ENCODE measurements around the gene ADAMTS1. TPM values are rescaled to one million over a fixed set of nuclear protein-coding genes. Genes with fewer than 3 reads are reported as not detected.

Gene ADAMTS1
- total RNA-seq, 2 experiments from 2014 or later = 0.89 to 2.0 TPM

GRCh38 chr21:26814386-26814785 is 30.8 kb downstream of the ADAMTS1 start:
- H3K4me1 Mint-ChIP-seq = no peaks in the 10 kb centered on the region
- DNase-seq (no peak), ATAC-seq (no peak)
- H3K4me3 Mint-ChIP-seq = no peak overlapping the region
- H3K36me3 Mint-ChIP-seq = no peaks in the 10 kb centered on the region
- H3K27me3 Mint-ChIP-seq = no peaks in the 10 kb centered on the region
- no peak overlapping the region for H3K27ac Mint-ChIP-seq
- H3K9me3 Mint-ChIP-seq (ENCODE audit: low read depth) = no peaks in the 10 kb centered on the region
- CTCF ChIA-PET = no interaction called here

GRCh38 chr21:26813426-26813998 is 31.7 kb downstream of the ADAMTS1 start:
- no peaks in the 10 kb centered on the region for H3K9me3 Mint-ChIP-seq (ENCODE audit: low read depth)
- CTCF ChIA-PET = no interaction called here
- DNase-seq = no peak
- no peaks in the 10 kb centered on the region for H3K27me3 Mint-ChIP-seq
- H3K4me3 Mint-ChIP-seq = no peak overlapping the region
- H3K36me3 Mint-ChIP-seq = no peaks in the 10 kb centered on the region
- H3K27ac Mint-ChIP-seq = no peak overlapping the region
- ATAC-seq = no peak
- H3K4me1 Mint-ChIP-seq = no peaks in the 10 kb centered on the region

GRCh38 chr21:26812173-26812572 is 33.0 kb downstream of the ADAMTS1 start:
- CTCF ChIA-PET = no interaction called here
- H3K36me3 Mint-ChIP-seq = no peaks in the 10 kb centered on the region
- H3K27ac Mint-ChIP-seq = no peak overlapping the region
- no peaks in the 10 kb centered on the region for H3K9me3 Mint-ChIP-seq (ENCODE audit: low read depth)
- no peaks in the 10 kb centered on the region for H3K4me1 Mint-ChIP-seq
- no peaks in the 10 kb centered on the region for H3K27me3 Mint-ChIP-seq
- H3K4me3 Mint-ChIP-seq = no peak overlapping the region
- no peak for DNase-seq
- ATAC-seq = no peak

GRCh38 chr21:26811482-26811881 is 33.7 kb downstream of the ADAMTS1 start:
- no peak overlapping the region for H3K4me3 Mint-ChIP-seq
- CTCF ChIA-PET = no interaction called here
- DNase-seq (no peak), ATAC-seq (no peak)
- H3K27ac Mint-ChIP-seq = no peak overlapping the region
- no peaks in the 10 kb centered on the region for H3K9me3 Mint-ChIP-seq (ENCODE audit: low read depth)
- no peaks in the 10 kb centered on the region for H3K4me1 Mint-ChIP-seq
- H3K27me3 Mint-ChIP-seq = no peaks in the 10 kb centered on the region
- no peaks in the 10 kb centered on the region for H3K36me3 Mint-ChIP-seq

GRCh38 chr21:26810676-26811415 is 34.4 kb downstream of the ADAMTS1 start:
- H3K36me3 Mint-ChIP-seq = no peaks in the 10 kb centered on the region
- DNase-seq (no peak), ATAC-seq (no peak)
- H3K4me3 Mint-ChIP-seq = no peak overlapping the region
- H3K4me1 Mint-ChIP-seq = no peaks in the 10 kb centered on the region
- CTCF ChIA-PET = no interaction called here
- H3K27me3 Mint-ChIP-seq = no peaks in the 10 kb centered on the region
- H3K27ac Mint-ChIP-seq = no peak overlapping the region
- H3K9me3 Mint-ChIP-seq (ENCODE audit: low read depth) = no peaks in the 10 kb centered on the region

GRCh38 chr21:26810266-26810665 is 34.9 kb downstream of the ADAMTS1 start:
- no peak for DNase-seq
- no peak for ATAC-seq
- H3K36me3 Mint-ChIP-seq = no peaks in the 10 kb centered on the region
- H3K4me1 Mint-ChIP-seq = no peaks in the 10 kb centered on the region
- no peak overlapping the region for H3K4me3 Mint-ChIP-seq
- CTCF ChIA-PET = no interaction called here
- H3K27ac Mint-ChIP-seq = no peak overlapping the region
- H3K9me3 Mint-ChIP-seq (ENCODE audit: low read depth) = no peaks in the 10 kb centered on the region
- H3K27me3 Mint-ChIP-seq = no peaks in the 10 kb centered on the region

- no peak overlapping the region for H3K27ac Mint-ChIP-seq
- H3K27me3 Mint-ChIP-seq = no peaks in the 10 kb centered on the region
- no peak for ATAC-seq
- no peak overlapping the region for H3K4me3 Mint-ChIP-seq
- H3K4me1 Mint-ChIP-seq = no peaks in the 10 kb centered on the region
- H3K36me3 Mint-ChIP-seq = no peaks in the 10 kb centered on the region
- DNase-seq = no peak
- CTCF ChIA-PET = no interaction called here
- no peaks in the 10 kb centered on the region for H3K9me3 Mint-ChIP-seq (ENCODE audit: low read depth)
Measured at GRCh38 chr21:26809745-26810144, 35.5 kb downstream of the ADAMTS1 start.

GRCh38 chr21:26806801-26807295 is 38.4 kb downstream of the ADAMTS1 start:
- H3K4me1 Mint-ChIP-seq = no peaks in the 10 kb centered on the region
- H3K27ac Mint-ChIP-seq = no peak overlapping the region
- CTCF ChIA-PET = interaction anchor here (1.0 kb wide), 1 partner anchor 10 kb away, joined by 3 read pairs; no protein-coding TSS in a partner anchor
- no peaks in the 10 kb centered on the region for H3K36me3 Mint-ChIP-seq
- no peaks in the 10 kb centered on the region for H3K9me3 Mint-ChIP-seq (ENCODE audit: low read depth)
- DNase-seq (no peak), ATAC-seq (no peak)
- no peak overlapping the region for H3K4me3 Mint-ChIP-seq
- H3K27me3 Mint-ChIP-seq = no peaks in the 10 kb centered on the region

- Mint-ChIP-seq H3K4me3 (no peak overlapping the region), H3K4me1 (no peaks in the 10 kb centered on the region)
Measured at GRCh38 chr21:26804895-26805609, 40.2 kb downstream of the ADAMTS1 start.

GRCh38 chr21:26801498-26801897 is 43.7 kb downstream of the ADAMTS1 start:
- Mint-ChIP-seq H3K4me1 (no peaks in the 10 kb centered on the region), H3K36me3 (no peaks in the 10 kb centered on the region), H3K27me3 (no peaks in the 10 kb centered on the region), H3K9me3 (ENCODE audit: low read depth) (no peaks in the 10 kb centered on the region), H3K4me3 (no peak overlapping the region), H3K27ac (no peak overlapping the region)
- DNase-seq = no peak
- CTCF ChIA-PET = no interaction called here
- no peak for ATAC-seq

More at GRCh38 chr21:26804895-26805609, 40.2 kb downstream of the ADAMTS1 start:
- Mint-ChIP-seq H3K27me3 (no peaks in the 10 kb centered on the region), H3K9me3 (ENCODE audit: low read depth) (no peaks in the 10 kb centered on the region), H3K36me3 (no peaks in the 10 kb centered on the region), H3K27ac (no peak overlapping the region)
- ATAC-seq = no peak
- CTCF ChIA-PET = interaction anchor here (1.4 kb wide), 1 partner anchor 10 kb away, joined by 3 read pairs; no protein-coding TSS in a partner anchor
- no peak for DNase-seq

GRCh38 chr21:26800970-26801431 is 44.2 kb downstream of the ADAMTS1 start:
- ATAC-seq (no peak), DNase-seq (no peak)
- Mint-ChIP-seq H3K27ac (no peak overlapping the region), H3K27me3 (no peaks in the 10 kb centered on the region), H3K4me1 (no peaks in the 10 kb centered on the region), H3K4me3 (no peak overlapping the region), H3K36me3 (no peaks in the 10 kb centered on the region), H3K9me3 (ENCODE audit: low read depth) (no peaks in the 10 kb centered on the region)
- CTCF ChIA-PET = no interaction called here

GRCh38 chr21:26800455-26800854 is 44.8 kb downstream of the ADAMTS1 start:
- no peaks in the 10 kb centered on the region for H3K4me1 Mint-ChIP-seq
- H3K27ac Mint-ChIP-seq = no peak overlapping the region
- ATAC-seq (no peak), DNase-seq (no peak)
- H3K27me3 Mint-ChIP-seq = no peaks in the 10 kb centered on the region
- CTCF ChIA-PET = no interaction called here
- no peaks in the 10 kb centered on the region for H3K36me3 Mint-ChIP-seq
- no peaks in the 10 kb centered on the region for H3K9me3 Mint-ChIP-seq (ENCODE audit: low read depth)
- no peak overlapping the region for H3K4me3 Mint-ChIP-seq

GRCh38 chr21:26800001-26800400 is 45.2 kb downstream of the ADAMTS1 start:
- H3K36me3 Mint-ChIP-seq = no peaks in the 10 kb centered on the region
- no peaks in the 10 kb centered on the region for H3K9me3 Mint-ChIP-seq (ENCODE audit: low read depth)
- no peak overlapping the region for H3K4me3 Mint-ChIP-seq
- DNase-seq (no peak), ATAC-seq (no peak)
- no peaks in the 10 kb centered on the region for H3K4me1 Mint-ChIP-seq
- H3K27me3 Mint-ChIP-seq = no peaks in the 10 kb centered on the region
- H3K27ac Mint-ChIP-seq = no peak overlapping the region
- CTCF ChIA-PET = no interaction called here

Data from activated CD8-positive, alpha-beta memory T cell treated with anti-CD3 and anti-CD28 coated beads, Interleukin-2, amount 10 ng/mL, durations not matched to agents 7 days and 5 days (primary cell).